HL-60/S4 treated with retinoic acid at 250 ng/mL for 4 days and 3 days (cell line): ENCODE measurements around the gene CLDN20.
"Not testable (repeated sequence)": the region's sequence is repeated elsewhere in the genome, so short reads cannot be mapped to it uniquely, and the experiment has no call there.

Experiments used
- in situ Hi-C: fragments of 300-500 bp; cut with MboI; formaldehyde crosslinking; loops from 2 replicates; pipeline ENCODE4 v1.7.0; 2022; ENCODE audit warnings: low sequenced_read_pairs

The CLDN20 gene

GRCh38 chr6:155268088-155268867 is 4.5 kb downstream of the CLDN20 start:
- in situ Hi-C loops: not testable (repeated sequence)

GRCh38 chr6:155269765-155270164 is 6.0 kb downstream of the CLDN20 start:
- in situ Hi-C loops: no loop called here

- in situ Hi-C loops: no loop called here
These were observed 6.8 kb downstream of the CLDN20 start for GRCh38 chr6:155270561-155271091.

GRCh38 chr6:155271145-155271544 is 7.3 kb downstream of the CLDN20 start:
- in situ Hi-C loops: no loop called here

GRCh38 chr6:155272353-155273232 is 8.8 kb downstream of the CLDN20 start:
- in situ Hi-C loops: no loop called here

GRCh38 chr6:155273431-155273830 is 9.6 kb downstream of the CLDN20 start:
- in situ Hi-C loops: no loop called here

- in situ Hi-C loops: no loop called here
These were observed 10.3 kb downstream of the CLDN20 start for GRCh38 chr6:155274106-155274505.

- in situ Hi-C loops: no loop called here
These were observed 10.7 kb downstream of the CLDN20 start for GRCh38 chr6:155274533-155274932.

- in situ Hi-C loops: no loop called here
These were observed 12.1 kb downstream of the CLDN20 start for GRCh38 chr6:155275808-155276480.

- in situ Hi-C loops: no loop called here
These were observed 12.8 kb downstream of the CLDN20 start for GRCh38 chr6:155276638-155277037.

- in situ Hi-C loops: no loop called here
These were observed 14.7 kb downstream of the CLDN20 start for GRCh38 chr6:155278319-155279049.

- in situ Hi-C loops: no loop called here
These were observed 21.0 kb downstream of the CLDN20 start for GRCh38 chr6:155284775-155285174.

- in situ Hi-C loops: no loop called here
These were observed 23.9 kb downstream of the CLDN20 start for GRCh38 chr6:155287762-155288161.

- in situ Hi-C loops: no loop called here
These were observed 26.7 kb downstream of the CLDN20 start for GRCh38 chr6:155290491-155290890.

- in situ Hi-C loops: no loop called here
These were observed 27.5 kb downstream of the CLDN20 start for GRCh38 chr6:155291291-155291690.

GRCh38 chr6:155292711-155293110 is 28.9 kb downstream of the CLDN20 start:
- in situ Hi-C loops: no loop called here

GRCh38 chr6:155297669-155298068 is 33.9 kb downstream of the CLDN20 start:
- in situ Hi-C loops: no loop called here

- in situ Hi-C loops: no loop called here
These were observed 38.1 kb downstream of the CLDN20 start for GRCh38 chr6:155301867-155302266.

- in situ Hi-C loops: no loop called here
These were observed 39.6 kb downstream of the CLDN20 start for GRCh38 chr6:155303361-155303870.

GRCh38 chr6:155306958-155307357 is 43.1 kb downstream of the CLDN20 start:
- in situ Hi-C loops: no loop called here
